Endothelial cell of umbilical vein (primary cell): Measurements from ENCODE around the gene GALNT17. TPM values are rescaled to one million over a fixed set of nuclear protein-coding genes. Genes with fewer than 3 reads are reported as not detected.

Experiments used
- BruUV-seq: library from RNA; stranded (reverse); fragments of 400-500 nt; replicated peaks from 2 replicates; lab custom pipeline; 2021; lab: Mats Ljungman, UMichigan
- CTCF ChIA-PET: fragments of 300-600, 350-600 bp; sonication (Branson Sonifier 250); formaldehyde crosslinking; loops from one replicate; lab custom pipeline; 2021; ENCODE audit warnings: antibody characterized with exemption, inconsistent platforms; lab: Charles Lee
- POLR2A ChIA-PET: fragments of 300-600, 350-600 bp; sonication (Branson Sonifier 250); formaldehyde crosslinking; loops from one replicate; lab custom pipeline; 2021; ENCODE audit warnings: antibody characterized with exemption, inconsistent platforms; lab: Charles Lee
- DNase-seq: peaks from one replicate; pipeline ENCODE4 v3.0.0-alpha.2; 2011; ENCODE audit warnings: low read depth, low spot score
- FAIRE-seq: peaks from 2 replicates; lab custom pipeline; 2011; peaks lifted over from hg19 to GRCh38; lab: Jason Lieb, UNC
- H2AFZ ChIP-seq: 2 replicates; pipeline ENCODE4 v1.6.0; 2012; ENCODE audit warnings: low read depth, low read length, control low read depth, inconsistent platforms
- H3K27ac ChIP-seq: 2 replicates; pipeline ENCODE4 v1.5.1; 2011; ENCODE audit warnings: low read depth, mild to moderate bottlenecking, control low read depth, low read length, moderate library complexity; ENCODE audit not compliant: insufficient read depth
- H3K27me3 ChIP-seq, 2 experiments: 2 replicates each; pipeline versions ENCODE4 v1.6.0 to v1.6.1; 2011; ENCODE audit warnings: low read length in 2 of 2, mixed read lengths in 1 of 2; ENCODE audit not compliant: control insufficient read depth in 2 of 2, insufficient read depth in 2 of 2
- H3K36me3 ChIP-seq, 2 experiments: 2 replicates in 1 of 2; 3 replicates in 1 of 2; pipeline ENCODE4 v1.5.1; 2011; ENCODE audit warnings: low read length in 2 of 2, mild to moderate bottlenecking in 1 of 2, moderate library complexity in 1 of 2; ENCODE audit not compliant: control insufficient read depth in 2 of 2, insufficient read depth in 2 of 2; ENCODE audit errors: extremely low read depth in 1 of 2
- H3K4me1 ChIP-seq: 3 replicates; pipeline ENCODE4 v1.5.1; 2011; ENCODE audit warnings: mild to moderate bottlenecking, low read length; ENCODE audit not compliant: control insufficient read depth, insufficient read depth; ENCODE audit errors: extremely low read depth
- H3K4me2 ChIP-seq: 2 replicates; pipeline ENCODE4 v1.6.1; 2011; ENCODE audit warnings: low read length, control low read depth, mixed read lengths; ENCODE audit not compliant: insufficient read depth
- H3K4me3 ChIP-seq, 3 experiments: fragments of 200-600 bp in 1 of 3; sonication (generic), shearing (Covaris generic) in 1 of 3; replicated peaks in 1 of 3; 2 replicates each; pipeline ENCODE4 v1.5.1; 2011 to 2016; ENCODE audit warnings: control low read depth in 3 of 3, low read length in 3 of 3, mild to moderate bottlenecking in 2 of 3, inconsistent platforms in 1 of 3, low read depth in 1 of 3, moderate library complexity in 1 of 3; ENCODE audit not compliant: insufficient read depth in 1 of 3
- H3K79me2 ChIP-seq: 2 replicates; pipeline ENCODE4 v1.6.0; 2012; ENCODE audit warnings: low read length, inconsistent platforms; ENCODE audit not compliant: control insufficient read depth, insufficient read depth
- H3K9ac ChIP-seq: replicated peaks from 2 replicates; pipeline ENCODE3; 2011; ENCODE audit warnings: low read length, control low read depth; ENCODE audit not compliant: insufficient read depth; ENCODE audit errors: extremely low read depth
- H3K9me1 ChIP-seq: replicated peaks from 3 replicates; pipeline ENCODE4 v1.6.0; 2011; ENCODE audit warnings: mild to moderate bottlenecking, low read length; ENCODE audit not compliant: control insufficient read depth, insufficient read depth; ENCODE audit errors: extremely low read depth
- H3K9me3 ChIP-seq: replicated peaks from 2 replicates; pipeline ENCODE4 v1.5.1; 2012; ENCODE audit warnings: low read length, inconsistent platforms; ENCODE audit not compliant: control insufficient read depth, insufficient read depth
- H4K20me1 ChIP-seq: replicated peaks from 2 replicates; pipeline ENCODE3; 2011; ENCODE audit warnings: mild to moderate bottlenecking, low read length; ENCODE audit not compliant: control insufficient read depth, insufficient read depth; ENCODE audit errors: extremely low read depth
- CTCF ChIP-seq, 2 donors: IDR thresholded peaks; 1 replicate in 1 of 2; 2 replicates in 1 of 2; pipeline ENCODE4 v1.5.1; 2011; ENCODE audit warnings: low read length in 2 of 2, mild to moderate bottlenecking in 2 of 2, moderate library complexity in 2 of 2, control low read depth in 1 of 2, inconsistent platforms in 1 of 2, low read depth in 1 of 2; ENCODE audit not compliant: insufficient read depth in 1 of 2; ENCODE audit errors: extremely low read depth in 1 of 2
- EZH2 ChIP-seq: IDR thresholded peaks from 2 replicates; pipeline ENCODE4 v1.6.1; 2012; ENCODE audit warnings: borderline replicate concordance, low read depth, mild to moderate bottlenecking, moderate library complexity, low read length, inconsistent platforms; ENCODE audit not compliant: severe bottlenecking
- FOS ChIP-seq: IDR thresholded peaks from 2 replicates; pipeline ENCODE4 v1.6.1; 2011; ENCODE audit warnings: mild to moderate bottlenecking, low read length, moderate library complexity, borderline replicate concordance; ENCODE audit not compliant: insufficient read depth
- GATA2 ChIP-seq: IDR thresholded peaks from 2 replicates; pipeline ENCODE4 v1.7.0; 2011; ENCODE audit warnings: low read depth, mild to moderate bottlenecking, moderate library complexity, mixed read lengths, low read length; ENCODE audit not compliant: insufficient read length, insufficient read depth
- JUN ChIP-seq: IDR thresholded peaks from 2 replicates; pipeline ENCODE4 v1.6.1; 2011; ENCODE audit warnings: borderline replicate concordance, low read depth; ENCODE audit not compliant: insufficient read length, insufficient read depth
- MAX ChIP-seq: IDR thresholded peaks from 2 replicates; pipeline ENCODE4 v1.6.1; 2011; ENCODE audit not compliant: insufficient read depth, insufficient read length
- MYC ChIP-seq: IDR thresholded peaks from one replicate; pipeline ENCODE4 v1.6.1; 2011; ENCODE audit warnings: mild to moderate bottlenecking, low read depth, low read length
- POLR2A ChIP-seq: IDR thresholded peaks from 2 replicates; pipeline ENCODE4 v1.6.1; 2012; ENCODE audit warnings: low read depth, mild to moderate bottlenecking, control low read depth, low read length
- POLR2AphosphoS5 ChIP-seq: IDR thresholded peaks from 2 replicates; pipeline ENCODE4 v1.6.1; 2012; ENCODE audit warnings: low read depth, mild to moderate bottlenecking, control low read depth, low read length, moderate library complexity; ENCODE audit not compliant: insufficient read depth
- dilution Hi-C: fragments of 300-500 bp; cut with MboI; formaldehyde crosslinking; loops from one replicate; pipeline ENCODE4 v1.15.0; 2019; ENCODE audit warnings: low sequenced_read_pairs; ENCODE audit not compliant: extremely low pct_ligation_motif_present
- intact Hi-C: fragments of 100-400 bp; cut with micrococcal nuclease; formaldehyde crosslinking; loops from one replicate; pipeline ENCODE4 v1.10.0; 2022
- polyA plus RNA-seq, 4 experiments: library from polyadenylated mRNA; depleted of rRNA in 3 of 4; stranded (reverse) in 3 of 4; unstranded in 1 of 4; fragments of >200 nt; gene quantifications; 2 replicates each; pipeline versions ENCODE4 v1.2.1 to v1.2.3, GENCODE V29; 2011 to 2012; ENCODE audit warnings: missing spikeins in 1 of 4
- total RNA-seq: library from RNA; stranded (reverse); gene quantifications from 2 replicates; pipeline ENCODE4 v1.2.3, GENCODE V29; 2021

Gene GALNT17
- total and polyA plus RNA-seq, 2 donors (not counting 3 experiments of a cell fraction or from before 2014, with no cell fraction given) = not detected

- CTCF ChIA-PET = no interaction called here
- Histone ChIP-seq H3K4me1 (no peaks in the 10 kb centered on the region), H4K20me1 (no peaks in the 10 kb centered on the region), H3K4me3 (no peak overlapping the region), H3K9me1 (no peaks in the 10 kb centered on the region), H3K9me3 (peaks cover 7% of the 10 kb centered on the region), H3K79me2 (no peaks in the 10 kb centered on the region), H3K4me2 (no peak overlapping the region), H3K27me3 (no peaks in the 10 kb centered on the region), H3K9ac (no peak overlapping the region), H2AFZ (no peak overlapping the region), H3K27ac (no peak overlapping the region), H3K36me3 (no peaks in the 10 kb centered on the region)
- intact Hi-C loops = no loop called here
- FAIRE-seq = no peak
- no peak for DNase-seq
- POLR2A ChIA-PET = no interaction called here
- no TSS peak for BruUV-seq
- dilution Hi-C loops = no loop called here
- TF ChIP-seq FOS (no peak), EZH2 (no peak), POLR2A (no peak), POLR2AphosphoS5 (no peak), CTCF (IDR thresholded peaks at IDR 0.05; ENCODE audit: extremely low read depth in 1 of 2, insufficient read depth in 1 of 2, low read depth in 1 of 2, low read length in 2 of 2) (no peak), MYC (no peak), MAX (no peak), JUN (no peak), GATA2 (no peak)
Measured at GRCh38 chr7:71236230-71237105, 104.5 kb downstream of the GALNT17 start.
